Activated CD4-positive, alpha-beta T cell treated with anti-CD3 and anti-CD28 coated beads, Interleukin-2, amount 10 ng/mL, durations not matched to agents 7 days and 5 days (primary cell): ENCODE results near the gene KCNH1. TPM values are rescaled to one million over a fixed set of nuclear protein-coding genes. Genes with fewer than 3 reads are reported as not detected.
"Not testable (repeated sequence)": the region's sequence is repeated elsewhere in the genome, so short reads cannot be mapped to it uniquely, and the experiment has no call there.

Experiments used
- CTCF ChIA-PET: fragments of 350-600 bp; sonication (Branson Sonifier 250); formaldehyde crosslinking; loops from one replicate; lab custom pipeline; 2021; ENCODE audit warnings: antibody characterized with exemption; lab: Charles Lee
- POLR2A ChIA-PET: fragments of 350-600 bp; sonication (Branson Sonifier 250); formaldehyde crosslinking; loops from one replicate; lab custom pipeline; 2021; ENCODE audit warnings: antibody characterized with exemption; lab: Charles Lee
- DNase-seq: peaks from one replicate; pipeline ENCODE4 v3.0.0-alpha.2; 2020
- H3K27ac Mint-ChIP-seq: one replicate; pipeline ENCODE4 v1.8.0; 2021; ENCODE audit warnings: mild to moderate bottlenecking, moderate library complexity, mixed read lengths
- H3K27me3 Mint-ChIP-seq: one replicate; pipeline ENCODE4 v1.8.0; 2021; ENCODE audit warnings: mixed read lengths
- H3K36me3 Mint-ChIP-seq: one replicate; pipeline ENCODE4 v1.8.0; 2021; ENCODE audit warnings: low read depth, mixed read lengths
- H3K4me1 Mint-ChIP-seq: one replicate; pipeline ENCODE4 v1.8.0; 2021; ENCODE audit warnings: mixed read lengths
- H3K4me3 Mint-ChIP-seq: one replicate; pipeline ENCODE4 v1.8.0; 2021; ENCODE audit warnings: mild to moderate bottlenecking, moderate library complexity, mixed read lengths
- H3K9me3 Mint-ChIP-seq: one replicate; pipeline ENCODE4 v1.8.0; 2021; ENCODE audit warnings: mixed read lengths
- total RNA-seq, 2 experiments: library from RNA; stranded (reverse); gene quantifications; one replicate each; pipeline ENCODE4 v1.2.3, GENCODE V29; 2021

Gene KCNH1
- total RNA-seq, 2 experiments from 2014 or later = not detected

DNA sequence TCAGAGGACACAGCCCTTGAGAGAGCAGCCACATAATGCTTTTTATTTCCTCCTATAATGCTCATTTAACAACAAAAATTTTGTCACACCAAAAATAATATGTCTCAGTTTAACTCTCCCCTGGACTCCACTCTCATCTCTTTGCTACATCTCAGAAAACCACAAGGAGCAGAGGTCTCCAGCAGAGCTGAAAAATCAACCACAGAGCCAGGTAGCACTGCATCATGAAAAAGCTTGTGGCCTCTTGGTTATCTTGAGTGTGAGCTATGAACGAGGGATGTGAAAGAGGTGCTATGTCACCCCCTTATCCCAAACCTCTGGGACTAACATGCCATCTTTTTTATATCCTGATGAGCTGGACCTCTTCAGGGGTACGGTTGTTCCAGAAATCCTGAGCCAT, 44.4 kb downstream of the KCNH1 start:
- no peak overlapping the region for H3K27ac Mint-ChIP-seq
- H3K36me3 Mint-ChIP-seq = no peaks in the 10 kb centered on the region
- ChIA-PET POLR2A (no interaction called here), CTCF (no interaction called here)
- no peaks in the 10 kb centered on the region for H3K9me3 Mint-ChIP-seq
- H3K4me1 Mint-ChIP-seq = no peaks in the 10 kb centered on the region
- no peak for DNase-seq
- no peak overlapping the region for H3K4me3 Mint-ChIP-seq
- peaks cover 6% of the 10 kb centered on the region for H3K27me3 Mint-ChIP-seq

DNA sequence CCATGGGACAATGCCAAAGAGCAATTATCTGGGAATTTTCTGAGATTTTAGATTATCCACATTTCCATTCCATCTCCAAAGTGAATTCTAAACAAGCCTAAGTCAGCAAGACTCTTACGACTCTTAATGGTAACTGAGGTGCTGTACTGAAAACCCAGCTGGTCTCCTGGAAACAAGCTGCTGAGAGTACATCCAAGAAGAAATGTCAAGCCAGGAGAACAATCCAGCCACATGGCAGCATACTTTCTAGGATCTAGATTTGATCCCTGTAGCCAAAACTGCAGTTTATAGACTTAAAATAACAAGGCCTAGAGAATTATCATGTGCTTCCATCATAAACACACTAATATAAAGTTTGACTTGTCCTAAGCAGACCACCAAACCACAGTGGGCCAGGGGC, 45.8 kb downstream of the KCNH1 start:
- Mint-ChIP-seq H3K27me3 (peaks cover 6% of the 10 kb centered on the region), H3K36me3 (no peaks in the 10 kb centered on the region), H3K27ac (no peak overlapping the region), H3K4me1 (no peaks in the 10 kb centered on the region), H3K9me3 (no peaks in the 10 kb centered on the region), H3K4me3 (no peak overlapping the region)
- ChIA-PET CTCF (no interaction called here), POLR2A (no interaction called here)
- DNase-seq = no peak

DNA sequence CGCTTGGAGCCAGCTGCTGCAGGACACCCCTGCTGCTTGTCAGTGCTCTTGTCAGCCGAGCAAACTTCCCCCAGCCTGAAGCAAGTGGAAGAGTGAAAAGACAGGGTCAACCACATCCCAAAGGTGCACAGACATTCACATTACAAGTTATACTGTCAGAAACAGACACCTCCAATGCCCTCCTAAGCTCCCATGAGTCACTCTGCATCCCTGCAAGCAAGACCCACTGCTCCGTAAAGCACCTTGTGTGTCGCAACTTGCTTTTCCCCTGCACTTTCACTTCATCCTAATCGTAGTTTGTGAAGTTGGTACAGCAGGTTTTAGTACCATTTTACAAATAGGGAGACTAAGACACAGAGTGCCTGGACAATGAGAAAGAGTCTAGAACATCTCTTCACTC, 51.1 kb downstream of the KCNH1 start:
- H3K27me3 Mint-ChIP-seq = peaks cover 2% of the 10 kb centered on the region
- ChIA-PET CTCF (no interaction called here), POLR2A (no interaction called here)
- H3K27ac Mint-ChIP-seq = no peak overlapping the region
- H3K4me3 Mint-ChIP-seq = no peak overlapping the region
- no peaks in the 10 kb centered on the region for H3K36me3 Mint-ChIP-seq
- DNase-seq = no peak
- no peaks in the 10 kb centered on the region for H3K9me3 Mint-ChIP-seq
- H3K4me1 Mint-ChIP-seq = no peaks in the 10 kb centered on the region

DNA sequence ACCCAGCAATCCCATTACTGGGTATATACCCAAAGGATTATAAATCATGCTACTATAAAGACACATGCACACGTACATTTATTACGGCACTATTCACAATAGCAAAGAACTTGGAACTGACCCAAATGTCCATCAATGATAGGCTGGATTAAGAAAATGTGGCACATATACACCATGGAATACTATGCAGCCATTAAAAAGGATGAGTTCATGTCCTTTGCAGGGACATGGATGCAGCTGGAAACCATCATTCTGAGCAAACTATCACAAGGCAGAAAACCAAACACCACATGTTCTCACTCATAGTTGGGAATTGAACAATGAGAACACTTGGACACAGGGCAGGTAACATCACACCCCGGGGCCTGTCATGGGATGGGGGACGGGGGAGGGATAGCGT, 52.5 kb downstream of the KCNH1 start:
- H3K4me3 Mint-ChIP-seq, H3K27ac Mint-ChIP-seq, H3K36me3 Mint-ChIP-seq, POLR2A ChIA-PET, CTCF ChIA-PET, H3K4me1 Mint-ChIP-seq, DNase-seq, H3K27me3 Mint-ChIP-seq, H3K9me3 Mint-ChIP-seq: not testable (repeated sequence)

DNA sequence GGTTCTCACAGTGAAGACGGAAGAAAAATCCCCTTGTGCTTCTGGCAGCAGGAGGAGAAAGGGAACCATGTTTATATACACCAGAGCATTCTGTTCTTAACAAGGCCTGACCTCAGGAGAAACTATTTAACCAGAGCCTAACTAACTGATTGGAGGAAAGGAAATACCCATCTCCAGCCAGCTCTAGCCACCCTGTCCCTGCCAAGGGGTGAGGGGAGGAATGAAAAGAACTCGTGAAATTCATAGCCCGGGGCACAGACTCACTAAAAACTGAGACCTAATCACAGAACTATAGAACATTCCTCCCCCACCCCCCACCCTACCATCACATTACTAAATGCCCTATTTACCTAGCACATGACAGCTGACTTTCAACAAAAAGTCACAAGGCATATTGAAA, 65.0 kb downstream of the KCNH1 start:
- DNase-seq = no peak
- CTCF ChIA-PET = no interaction called here
- no peak overlapping the region for H3K27ac Mint-ChIP-seq
- H3K4me3 Mint-ChIP-seq = no peak overlapping the region
- H3K36me3 Mint-ChIP-seq = no peaks in the 10 kb centered on the region
- H3K27me3 Mint-ChIP-seq = peaks cover 10% of the 10 kb centered on the region
- POLR2A ChIA-PET = no interaction called here
- no peaks in the 10 kb centered on the region for H3K9me3 Mint-ChIP-seq
- H3K4me1 Mint-ChIP-seq = no peaks in the 10 kb centered on the region

DNA sequence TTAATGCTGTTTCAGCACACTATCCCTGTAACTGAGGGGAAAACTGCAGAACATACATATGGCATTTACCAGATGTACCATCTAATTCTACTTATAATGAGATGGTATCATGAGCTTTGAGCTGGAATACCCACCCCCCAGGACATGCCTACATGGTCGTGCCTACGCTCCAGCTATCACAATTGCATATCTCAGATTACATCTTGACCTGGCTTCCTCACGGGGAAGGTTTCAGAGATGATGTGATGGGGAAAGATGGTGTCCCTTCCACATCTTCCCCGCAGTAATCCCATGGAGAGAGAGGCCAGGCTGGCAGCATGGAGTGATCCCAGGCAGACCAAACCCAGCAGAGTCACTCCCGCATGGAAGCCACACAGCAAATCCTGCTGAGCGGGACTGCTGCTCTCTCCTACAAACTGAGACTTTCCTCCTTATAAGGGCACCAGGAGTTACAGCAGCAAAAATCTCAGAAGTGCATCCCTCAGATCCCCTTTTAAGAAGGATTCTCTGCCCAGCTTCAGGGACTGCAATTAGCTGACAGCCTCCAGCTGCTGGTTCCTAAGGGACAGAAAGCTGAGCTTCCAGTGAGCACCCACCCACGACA, 67.1 kb downstream of the KCNH1 start:
- H3K9me3 Mint-ChIP-seq = no peaks in the 10 kb centered on the region

DNA sequence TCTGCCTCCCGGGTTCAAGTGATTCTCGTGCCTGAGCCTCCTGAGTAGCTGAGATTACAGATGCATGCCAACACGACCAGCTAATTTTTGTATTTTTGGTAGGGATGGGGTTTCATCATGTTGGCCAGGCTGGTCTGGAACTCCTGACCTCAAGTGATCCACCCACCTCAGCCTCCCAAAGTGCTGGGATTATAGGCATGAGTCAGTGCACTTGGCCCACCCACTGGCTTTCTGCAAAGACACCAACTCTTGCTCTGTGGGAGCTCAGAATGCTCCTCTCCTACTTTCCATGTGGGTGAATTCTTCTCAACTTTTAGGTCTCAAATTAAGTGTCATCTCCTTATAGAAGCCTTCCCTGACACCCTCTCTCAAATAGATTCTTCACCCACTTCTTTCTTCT, 92.1 kb downstream of the KCNH1 start:
- H3K9me3 Mint-ChIP-seq, DNase-seq, H3K4me3 Mint-ChIP-seq, POLR2A ChIA-PET, H3K27ac Mint-ChIP-seq, H3K36me3 Mint-ChIP-seq, H3K4me1 Mint-ChIP-seq: not testable (repeated sequence)
- peaks cover 11% of the 10 kb centered on the region for H3K27me3 Mint-ChIP-seq
- CTCF ChIA-PET = interaction anchor here (1.3 kb wide), 1 partner anchor 10 kb away, joined by 3 read pairs; no protein-coding TSS in a partner anchor

More for the DNA sequence above, 67.1 kb downstream of the KCNH1 start:
- H3K4me1 Mint-ChIP-seq = no peaks in the 10 kb centered on the region
- no peak overlapping the region for H3K4me3 Mint-ChIP-seq
- H3K27ac Mint-ChIP-seq = no peak overlapping the region
- POLR2A ChIA-PET = no interaction called here
- no peak for DNase-seq
- H3K27me3 Mint-ChIP-seq = peaks cover 2% of the 10 kb centered on the region
- CTCF ChIA-PET = no interaction called here
- H3K36me3 Mint-ChIP-seq = no peaks in the 10 kb centered on the region

DNA sequence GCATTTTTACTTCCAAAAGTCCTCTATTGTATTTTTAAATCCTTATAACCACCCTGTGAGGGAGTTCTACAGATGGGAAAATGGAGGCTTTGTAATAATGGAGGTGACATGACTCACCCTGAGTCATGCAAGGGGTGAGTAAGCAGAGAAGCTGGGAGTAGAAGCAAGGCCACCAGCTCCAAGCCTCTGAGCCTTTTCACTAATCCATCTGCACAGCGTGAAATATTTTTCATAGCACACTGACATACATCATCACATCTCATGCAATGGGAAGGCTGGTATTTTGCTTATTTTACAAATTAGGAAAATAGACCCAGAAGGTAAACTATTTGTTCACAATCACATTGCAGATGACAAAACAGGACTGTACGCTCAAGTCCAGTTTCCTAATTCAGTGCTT, 96.9 kb downstream of the KCNH1 start:
- no peaks in the 10 kb centered on the region for H3K27me3 Mint-ChIP-seq
- no peak overlapping the region for H3K27ac Mint-ChIP-seq
- H3K36me3 Mint-ChIP-seq = no peaks in the 10 kb centered on the region
- H3K9me3 Mint-ChIP-seq = no peaks in the 10 kb centered on the region
- no peaks in the 10 kb centered on the region for H3K4me1 Mint-ChIP-seq
- POLR2A ChIA-PET = no interaction called here
- CTCF ChIA-PET = no interaction called here
- H3K4me3 Mint-ChIP-seq = no peak overlapping the region
- no peak for DNase-seq

DNA sequence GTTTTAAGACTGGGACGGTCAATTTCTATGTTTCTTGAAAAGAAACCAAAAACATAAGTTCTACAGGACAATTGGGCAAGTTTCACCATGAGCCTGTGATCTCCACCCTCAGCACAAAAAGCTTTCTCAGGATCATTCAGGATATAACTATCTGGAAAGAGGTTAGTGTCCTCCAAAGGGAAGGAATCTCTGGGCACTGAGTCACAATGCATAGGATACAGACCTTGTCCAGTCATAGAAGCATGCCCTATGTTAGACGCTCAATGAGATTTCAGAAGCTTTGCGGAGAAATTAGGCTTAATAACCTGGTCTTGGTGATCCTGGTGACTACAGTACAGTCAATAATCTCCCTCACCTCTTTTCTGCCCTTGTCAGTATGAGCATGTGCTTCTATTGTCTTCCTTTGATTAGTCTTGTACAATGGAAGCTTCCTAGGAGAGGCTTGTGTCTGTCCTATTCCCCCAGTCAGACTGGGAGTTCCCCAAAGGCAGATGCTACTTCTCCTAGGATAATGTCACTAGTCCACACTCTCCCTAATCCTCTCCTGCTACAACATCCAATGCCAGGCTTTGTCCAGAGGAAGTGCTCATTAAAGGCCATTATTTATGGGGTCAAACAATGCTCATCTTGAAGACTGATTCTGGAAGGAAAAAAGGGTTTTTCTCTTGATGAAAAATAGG, 97.4 kb downstream of the KCNH1 start:
- no peaks in the 10 kb centered on the region for H3K4me1 Mint-ChIP-seq
- ChIA-PET CTCF (no interaction called here), POLR2A (interaction anchor here (0.7 kb wide), 1 partner anchor 268 kb away, joined by 3 read pairs; no protein-coding TSS in a partner anchor)
- H3K36me3 Mint-ChIP-seq = no peaks in the 10 kb centered on the region
- no peak overlapping the region for H3K4me3 Mint-ChIP-seq
- no peak for DNase-seq
- no peak overlapping the region for H3K27ac Mint-ChIP-seq
- no peaks in the 10 kb centered on the region for H3K27me3 Mint-ChIP-seq
- H3K9me3 Mint-ChIP-seq = no peaks in the 10 kb centered on the region

DNA sequence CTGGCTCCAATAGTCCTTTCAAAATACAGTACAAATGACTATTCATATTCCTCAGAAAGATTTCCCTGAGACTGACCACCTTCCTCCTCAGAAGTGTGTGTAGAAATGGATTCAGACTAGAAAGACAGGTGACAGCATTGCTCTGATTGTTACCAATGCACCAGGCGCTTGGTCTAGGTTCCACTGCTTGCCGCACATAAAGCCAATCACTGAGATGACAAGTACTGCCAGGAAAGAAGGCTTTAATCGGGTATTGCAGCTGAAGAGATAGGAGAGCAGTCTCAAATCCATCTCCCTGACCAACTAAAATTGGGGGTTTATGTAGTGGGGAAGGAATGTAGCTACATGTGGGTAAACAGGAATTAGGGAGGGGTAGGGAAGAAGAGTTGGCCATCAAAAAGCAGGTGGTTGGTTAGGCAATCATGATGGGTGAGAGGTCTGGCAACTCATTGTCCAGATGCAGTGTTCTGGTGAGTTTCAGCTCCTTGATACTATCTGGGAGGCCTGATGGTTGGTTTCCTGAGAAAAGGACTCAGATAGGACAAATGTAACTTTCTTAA, 98.0 kb downstream of the KCNH1 start:
- Mint-ChIP-seq H3K4me3 (no peak overlapping the region), H3K27ac (no peak overlapping the region), H3K36me3 (no peaks in the 10 kb centered on the region), H3K4me1 (no peaks in the 10 kb centered on the region), H3K27me3 (no peaks in the 10 kb centered on the region), H3K9me3 (no peaks in the 10 kb centered on the region)
- ChIA-PET POLR2A (interaction anchor here (0.7 kb wide), 1 partner anchor 269 kb away, joined by 3 read pairs; no protein-coding TSS in a partner anchor), CTCF (no interaction called here)
- DNase-seq = no peak

DNA sequence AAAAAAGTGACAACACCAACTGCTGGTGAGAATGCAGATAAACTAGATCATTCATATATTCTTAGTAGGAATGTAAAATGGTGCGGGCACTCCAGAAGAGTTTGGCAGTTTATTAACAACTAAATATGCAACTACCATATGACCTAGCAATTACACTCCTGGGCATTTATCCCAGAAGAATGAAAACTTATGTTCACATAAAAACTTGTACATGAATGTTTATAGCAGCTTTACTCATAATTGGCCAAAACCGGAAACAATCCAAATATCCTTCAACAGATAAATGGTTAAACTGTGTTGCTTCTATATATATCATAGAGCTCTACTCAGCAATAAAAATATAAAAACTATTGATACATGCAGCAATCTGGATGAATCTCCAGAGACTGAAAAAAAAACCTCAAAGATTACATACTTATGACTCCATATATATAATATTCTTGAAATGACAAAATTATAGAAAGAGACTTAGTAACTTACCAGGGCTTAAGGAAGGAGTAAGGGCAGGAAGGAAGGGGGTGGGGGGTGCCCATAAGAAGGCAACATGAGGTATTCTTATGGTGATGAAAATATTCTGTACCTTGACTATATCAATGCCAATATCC, 99.9 kb downstream of the KCNH1 start:
- Mint-ChIP-seq H3K4me1 (no peaks in the 10 kb centered on the region), H3K27ac (no peak overlapping the region), H3K9me3 (no peaks in the 10 kb centered on the region), H3K27me3 (no peaks in the 10 kb centered on the region), H3K36me3 (no peaks in the 10 kb centered on the region), H3K4me3 (no peak overlapping the region)
- no peak for DNase-seq
- POLR2A ChIA-PET = no interaction called here
- CTCF ChIA-PET = interaction anchor here (0.6 kb wide), 1 partner anchor 66 kb away, joined by 3 read pairs; no protein-coding TSS in a partner anchor

DNA sequence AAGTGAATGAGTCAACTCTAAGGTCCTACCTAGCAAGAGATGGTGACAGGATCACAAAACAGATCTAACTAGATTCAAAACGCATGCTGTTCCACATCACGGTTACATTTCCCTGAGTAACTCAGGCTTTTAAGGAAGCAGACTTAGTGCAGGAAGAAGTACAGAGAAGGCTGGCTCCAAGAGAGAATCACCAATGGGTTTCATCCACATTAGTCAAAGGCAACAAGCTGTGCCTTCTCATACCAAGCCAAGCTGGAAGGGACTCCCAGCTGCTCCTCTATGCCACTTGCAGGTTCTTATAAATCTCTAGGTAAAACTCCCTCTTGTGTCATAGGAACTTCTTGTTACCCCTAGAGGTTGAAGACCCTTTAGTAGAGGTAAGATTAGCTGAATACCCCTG, 109.0 kb downstream of the KCNH1 start:
- DNase-seq = no peak
- Mint-ChIP-seq H3K4me3 (no peak overlapping the region), H3K27me3 (peaks cover 5% of the 10 kb centered on the region), H3K9me3 (no peaks in the 10 kb centered on the region), H3K36me3 (no peaks in the 10 kb centered on the region), H3K27ac (no peak overlapping the region), H3K4me1 (no peaks in the 10 kb centered on the region)
- ChIA-PET CTCF (no interaction called here), POLR2A (no interaction called here)

DNA sequence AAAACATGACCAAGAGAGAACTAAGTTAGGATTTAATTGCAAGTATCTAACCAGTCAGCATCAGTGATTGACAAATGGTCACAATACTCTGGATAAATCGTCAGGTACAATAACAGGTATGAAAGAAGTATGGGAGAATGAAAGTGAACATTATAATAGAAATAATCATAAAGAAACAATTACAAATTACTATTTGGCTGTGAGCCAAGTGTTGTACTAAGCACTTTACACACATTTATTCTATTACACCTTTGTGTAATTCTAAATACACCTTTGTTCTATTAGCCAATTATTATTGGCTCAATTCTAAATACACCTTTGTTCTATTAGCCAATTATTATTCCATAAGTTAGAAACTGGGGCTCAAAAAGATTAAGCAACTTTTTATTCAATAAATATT, 114.7 kb downstream of the KCNH1 start:
- DNase-seq = no peak
- Mint-ChIP-seq H3K36me3 (no peaks in the 10 kb centered on the region), H3K27me3 (peaks cover 3% of the 10 kb centered on the region), H3K4me1 (no peaks in the 10 kb centered on the region), H3K4me3 (no peak overlapping the region), H3K9me3 (no peaks in the 10 kb centered on the region), H3K27ac (no peak overlapping the region)
- CTCF ChIA-PET = no interaction called here
- POLR2A ChIA-PET = no interaction called here
